Astrocyte (in vitro differentiated cells and primary cell): ENCODE measurements around the gene ADAMTS17.

Experiments used
- EZH2 ChIP-seq: IDR thresholded peaks from 2 replicates; pipeline ENCODE4 v1.6.1; 2012; ENCODE audit warnings: mild to moderate bottlenecking, low read length, inconsistent platforms; ENCODE audit not compliant: insufficient read depth
- TF ChIP-seq, protein P1 (sequence below): IDR thresholded peaks from 2 replicates; pipeline ENCODE4 v1.5.1; 2011; ENCODE audit warnings: low read depth, mild to moderate bottlenecking, inconsistent platforms, low read length, moderate library complexity; ENCODE audit not compliant: insufficient read depth

DNA sequence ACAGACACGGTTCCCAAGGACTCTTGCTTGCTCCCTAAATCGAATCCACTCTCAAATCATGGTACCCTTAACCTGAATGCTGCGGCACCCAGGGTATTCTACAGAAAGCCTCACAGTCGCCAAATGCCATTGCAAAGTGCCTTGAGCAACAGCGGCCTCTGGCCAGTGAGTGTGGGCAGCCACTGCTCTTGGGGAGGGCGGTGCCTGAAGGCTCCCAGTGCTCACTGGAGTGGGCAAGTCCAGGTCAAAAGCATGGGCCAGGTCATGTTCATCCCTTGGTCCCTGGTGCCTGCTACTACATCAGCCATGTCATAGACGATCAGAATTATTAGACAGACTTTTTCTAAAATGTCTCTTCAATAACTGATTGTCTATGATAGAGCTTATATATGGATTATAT is 82.5 kb downstream of the ADAMTS17 start:
- TF ChIP-seq, protein P1, sequence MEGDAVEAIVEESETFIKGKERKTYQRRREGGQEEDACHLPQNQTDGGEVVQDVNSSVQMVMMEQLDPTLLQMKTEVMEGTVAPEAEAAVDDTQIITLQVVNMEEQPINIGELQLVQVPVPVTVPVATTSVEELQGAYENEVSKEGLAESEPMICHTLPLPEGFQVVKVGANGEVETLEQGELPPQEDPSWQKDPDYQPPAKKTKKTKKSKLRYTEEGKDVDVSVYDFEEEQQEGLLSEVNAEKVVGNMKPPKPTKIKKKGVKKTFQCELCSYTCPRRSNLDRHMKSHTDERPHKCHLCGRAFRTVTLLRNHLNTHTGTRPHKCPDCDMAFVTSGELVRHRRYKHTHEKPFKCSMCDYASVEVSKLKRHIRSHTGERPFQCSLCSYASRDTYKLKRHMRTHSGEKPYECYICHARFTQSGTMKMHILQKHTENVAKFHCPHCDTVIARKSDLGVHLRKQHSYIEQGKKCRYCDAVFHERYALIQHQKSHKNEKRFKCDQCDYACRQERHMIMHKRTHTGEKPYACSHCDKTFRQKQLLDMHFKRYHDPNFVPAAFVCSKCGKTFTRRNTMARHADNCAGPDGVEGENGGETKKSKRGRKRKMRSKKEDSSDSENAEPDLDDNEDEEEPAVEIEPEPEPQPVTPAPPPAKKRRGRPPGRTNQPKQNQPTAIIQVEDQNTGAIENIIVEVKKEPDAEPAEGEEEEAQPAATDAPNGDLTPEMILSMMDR: no peak
- no peak for TF ChIP-seq EZH2
